GM23338 (cell line): ENCODE data around the gene GBX1.

ENCODE experiments used
- CTCF ChIP-seq, 2 experiments: fragments of 200-600 bp in 1 of 2; sonication (generic) in 1 of 2; conservative IDR thresholded peaks; 2 replicates each; pipeline versions ENCODE4 v1.5.1 to v1.6.1; 2016 to 2017; ENCODE audit warnings: antibody characterized with exemption in 2 of 2, low read depth in 2 of 2, mild to moderate bottlenecking in 2 of 2, moderate library complexity in 1 of 2
- NANOG ChIP-seq: IDR thresholded peaks from 2 replicates; pipeline ENCODE4 v1.6.1; 2016; ENCODE audit warnings: antibody characterized with exemption, borderline replicate concordance
- POLR2AphosphoS5 ChIP-seq: IDR thresholded peaks from 2 replicates; pipeline ENCODE4 v1.6.1; 2016; ENCODE audit warnings: antibody characterized with exemption, low read depth
- REST ChIP-seq: IDR thresholded peaks from one replicate; pipeline ENCODE4 v1.6.1; 2018; ENCODE audit warnings: antibody characterized with exemption; ENCODE audit not compliant: unreplicated experiment

GRCh38 chr7:151208253-151208862, 40.9 kb upstream of the GBX1 start:
- TF ChIP-seq CTCF (conservative IDR thresholded peaks at IDR 0.05; ENCODE audit: low read depth in 2 of 2) (no peak), NANOG (no peak), REST (no peak), POLR2AphosphoS5 (no peak)
